H1 (cell line): Measurements from ENCODE around the gene ABL1. TPM values are rescaled to one million over a fixed set of nuclear protein-coding genes. Genes with fewer than 3 reads are reported as not detected.

Experiments
- CBX8 ChIP-seq: fragments of 300-800, 300-1000 bp; sonication (generic); IDR thresholded peaks from 2 replicates; pipeline ENCODE4 v1.7.1; 2016; ENCODE audit warnings: low read depth, low read length, borderline replicate concordance
- CHD7 ChIP-seq: fragments of 300-600 bp; sonication (generic); IDR thresholded peaks from 2 replicates; pipeline ENCODE4 v1.7.1; 2012; ENCODE audit warnings: low read length, moderate library complexity, mild to moderate bottlenecking, inconsistent platforms; ENCODE audit not compliant: insufficient replicate concordance
- JUND ChIP-seq: IDR thresholded peaks from 2 replicates; pipeline ENCODE4 v1.6.1; 2011; ENCODE audit warnings: mild to moderate bottlenecking, improper control_type of control experiment, low read length
- POU5F1 ChIP-seq: IDR thresholded peaks from 2 replicates; pipeline ENCODE4 v1.6.1; 2011; ENCODE audit warnings: low read depth, mild to moderate bottlenecking, low read length, moderate library complexity
- SIN3A ChIP-seq, 2 experiments: IDR thresholded peaks in 1 of 2; conservative IDR thresholded peaks in 1 of 2; 2 replicates each; pipeline ENCODE4 v1.6.1; 2011 to 2012; ENCODE audit warnings: low read length in 2 of 2, improper control_type of control experiment in 1 of 2, low read depth in 1 of 2, mild to moderate bottlenecking in 1 of 2
- polyA plus RNA-seq, 7 experiments: library from polyadenylated mRNA; depleted of rRNA in 3 of 7; stranded (reverse) in 5 of 7; unstranded in 2 of 7; fragments of >200 nt in 5 of 7; fragments of 200-250 nt in 2 of 7; gene quantifications; 1 replicate in 5 of 7; 2 replicates in 1 of 7; 4 replicates in 1 of 7; pipeline versions ENCODE4 v1.2.1 to v1.2.3, GENCODE V29; 2011 to 2013; ENCODE audit warnings: missing spikeins in 2 of 7, mixed read lengths in 2 of 7
- total RNA-seq: library from RNA; stranded (reverse); fragmentation: NEBNext Ultra II Directional; extraction: Animal tissue kit (Norgen Biotek cat#: 25700); gene quantifications from 2 replicates; pipeline ENCODE4 v1.2.1, GENCODE V29; 2021

The ABL1 gene
- total and polyA plus RNA-seq, 2 of the 8 experiments (the other 6 are each of a cell fraction or from before 2014, with no cell fraction given) = 35.3 to 104 TPM

DNA sequence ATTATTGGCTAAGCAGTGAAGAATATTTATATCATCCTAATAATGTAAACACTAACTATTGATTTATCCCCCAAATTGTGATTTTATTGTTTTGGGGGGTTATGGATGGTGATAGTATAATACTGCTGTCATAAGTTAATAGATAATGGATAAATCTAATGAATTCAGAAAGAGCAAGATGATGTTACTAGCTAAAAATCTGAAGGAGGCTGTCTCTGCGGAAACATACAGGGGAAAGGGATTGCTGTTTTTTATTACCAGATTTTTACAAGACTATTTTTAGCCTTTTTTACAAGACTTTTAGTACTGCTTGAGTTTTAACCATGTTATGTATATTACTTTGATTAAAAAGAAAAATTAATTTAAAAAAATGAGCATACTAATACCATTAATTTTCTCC lies 5.3 kb upstream of the ABL1 start (continued):
- TF ChIP-seq CHD7 (no peak), POU5F1 (no peak), SIN3A (conservative IDR thresholded peaks at IDR 0.05 in 1 of 2, IDR thresholded peaks at IDR 0.05 in 1 of 2; ENCODE audit: low read depth in 1 of 2, low read length in 2 of 2) (no peak), CBX8 (no peak), JUND (no peak)
